CD4-positive, alpha-beta T cell (primary cell): ENCODE measurements around the gene VPS52. TPM values are rescaled to one million over a fixed set of nuclear protein-coding genes. Genes with fewer than 3 reads are reported as not detected.

ENCODE experiments used
- ATAC-seq: fragments of 200-7000 bp; cut with Tn5 transposase; one replicate; pipeline ENCODE4 v1.10.0; 2022; ENCODE audit warnings: mild to moderate bottlenecking; ENCODE audit not compliant: poor library complexity
- CTCF ChIA-PET: fragments of 350-600 bp; sonication (Branson Sonifier 250); formaldehyde crosslinking; loops from one replicate; lab custom pipeline; 2021; ENCODE audit warnings: antibody characterized with exemption, inconsistent platforms; lab: Charles Lee
- POLR2A ChIA-PET: fragments of 350-600 bp; sonication (Branson Sonifier 250); formaldehyde crosslinking; loops from one replicate; lab custom pipeline; 2021; ENCODE audit warnings: antibody characterized with exemption, inconsistent platforms; lab: Charles Lee
- DNase-seq, 14 experiments: peaks; one replicate each; pipeline ENCODE4 v3.0.0-alpha.2; 2013 to 2020; ENCODE audit warnings: mixed read lengths in 2 of 14
- H3K27ac ChIP-seq, 2 donors: one replicate each; pipeline versions ENCODE4 v1.5.1 to v1.7.0; 2013; ENCODE audit warnings: low read length in 2 of 2, low read depth in 1 of 2, mild to moderate bottlenecking in 1 of 2
- H3K27me3 ChIP-seq, 2 experiments: 1 replicate in 1 of 2; 2 replicates in 1 of 2; pipeline versions ENCODE4 v1.6.1 to v1.7.0; 2013; ENCODE audit warnings: low read length in 2 of 2, control low read depth in 1 of 2, mild to moderate bottlenecking in 1 of 2, moderate library complexity in 1 of 2; ENCODE audit not compliant: insufficient read depth in 2 of 2, control insufficient read depth in 1 of 2
- H3K36me3 ChIP-seq: one replicate; pipeline ENCODE4 v1.6.1; 2013; ENCODE audit warnings: low read length, control low read depth; ENCODE audit not compliant: insufficient read depth
- H3K4me1 ChIP-seq: one replicate; pipeline ENCODE4 v1.6.1; 2013; ENCODE audit warnings: low read length, control low read depth; ENCODE audit not compliant: insufficient read depth
- H3K4me3 ChIP-seq: one replicate; pipeline ENCODE4 v1.5.1; 2013; ENCODE audit warnings: mild to moderate bottlenecking, low read length, moderate library complexity
- H3K9me3 ChIP-seq, 2 experiments: 1 replicate in 1 of 2; 2 replicates in 1 of 2; pipeline versions ENCODE4 v1.6.1 to v1.7.0; 2013; ENCODE audit warnings: low read length in 2 of 2, mild to moderate bottlenecking in 2 of 2, control low read depth in 1 of 2, moderate library complexity in 1 of 2; ENCODE audit not compliant: control insufficient read depth in 1 of 2, insufficient read depth in 1 of 2
- H3K27ac Mint-ChIP-seq: one replicate; pipeline ENCODE4 v1.8.0; 2020; ENCODE audit warnings: mixed read lengths
- H3K27me3 Mint-ChIP-seq: one replicate; pipeline ENCODE4 v1.8.0; 2021; ENCODE audit warnings: mixed read lengths
- H3K36me3 Mint-ChIP-seq: one replicate; pipeline ENCODE4 v1.8.0; 2021; ENCODE audit warnings: low read depth, mixed read lengths
- H3K4me1 Mint-ChIP-seq: one replicate; pipeline ENCODE4 v1.8.0; 2021; ENCODE audit warnings: low read depth, mixed read lengths
- H3K4me3 Mint-ChIP-seq: one replicate; pipeline ENCODE4 v1.8.0; 2020; ENCODE audit warnings: mild to moderate bottlenecking, mixed read lengths
- H3K9me3 Mint-ChIP-seq: one replicate; pipeline ENCODE4 v1.8.0; 2020; ENCODE audit warnings: mixed read lengths
- CTCF ChIP-seq: fragments of 200-600 bp; IDR thresholded peaks from one replicate; pipeline ENCODE4 v1.8.0; 2022; ENCODE audit warnings: antibody characterized with exemption, mild to moderate bottlenecking
- intact Hi-C, 2 experiments: fragments of 100-400 bp; cut with DNase I in 1 of 2; cut with micrococcal nuclease in 1 of 2; formaldehyde crosslinking; loops; one replicate each; pipeline versions ENCODE4 v1.15.1 to v1.9.0; 2023 to 2025; cut with DNase I, micrococcal nuclease
- total RNA-seq, 174 experiments: library from RNA in 2 of 174; stranded (reverse) in 2 of 174; gene quantifications; one replicate each; pipeline ENCODE4 v1.2.3 and lab custom pipeline; 2021 to 2026

The VPS52 gene
- total RNA-seq, 2 experiments from 2014 or later, result 67.9 TPM

- Mint-ChIP-seq H3K9me3 (no peaks in the 10 kb centered on the region), H3K4me1 (peaks cover 26% of the 10 kb centered on the region), H3K36me3 (peaks cover 79% of the 10 kb centered on the region), H3K4me3 (peak overlapping the region; percentile 73), H3K27ac (peak overlapping the region; percentile 99), H3K27me3 (no peaks in the 10 kb centered on the region)
- intact Hi-C loops, result loop anchor here in 1 of 2 experiments (10.0 kb wide), 1 partner anchor 1432 kb away; the partner anchor contains the start of gene NEU1
- ChIA-PET POLR2A (interaction anchor here (3.4 to 7.5 kb wide), 5 partner anchors 8 to 48 kb away, joined by 75 to 88 read pairs (median 80); partner anchors contain the start of genes B3GALT4, PFDN6, RPS18 and TAPBP), CTCF (interaction anchor here (3.1 kb wide), 1 partner anchor 19 kb away, joined by 22 read pairs; the partner anchor contains the start of gene B3GALT4)
- Histone ChIP-seq H3K27ac (peak overlapping the region; percentile 55 to 96), H3K9me3 (no peaks in the 10 kb centered on the region), H3K4me1 (peaks cover 37% of the 10 kb centered on the region), H3K4me3 (peak overlapping the region; percentile 91), H3K36me3 (peaks cover 61% of the 10 kb centered on the region), H3K27me3 (no peaks in the 10 kb centered on the region)
- TF ChIP-seq CTCF, result no peak
- no peak for ATAC-seq
- no peak for DNase-seq
Observed at GRCh38 chr6:33296797-33297405, 25.2 kb upstream of the VPS52 start.

- ChIA-PET CTCF (no interaction called here), POLR2A (interaction anchor here (0.5 to 7.5 kb wide), 5 partner anchors 16 to 1110 kb away, joined by 3 to 88 read pairs (median 80); partner anchors contain the start of genes RPS18, TAPBP, VPS52 and ZBTB22)
- Mint-ChIP-seq H3K4me1 (peaks cover 27% of the 10 kb centered on the region), H3K27me3 (no peaks in the 10 kb centered on the region), H3K9me3 (no peaks in the 10 kb centered on the region), H3K4me3 (peak overlapping the region; percentile 78), H3K27ac (peak overlapping the region; percentile 99), H3K36me3 (peaks cover 77% of the 10 kb centered on the region)
- H3K36me3 ChIP-seq, result peaks cover 64% of the 10 kb centered on the region
- no peak for DNase-seq
- peaks cover 38% of the 10 kb centered on the region for H3K4me1 ChIP-seq
- no peak overlapping the region for H3K4me3 ChIP-seq
- ATAC-seq, result no peak
- intact Hi-C loops, result loop anchor here in 1 of 2 experiments (10.0 kb wide), 1 partner anchor 1431 kb away; the partner anchor contains the start of gene NEU1
- no peaks in the 10 kb centered on the region for H3K9me3 ChIP-seq
- H3K27ac ChIP-seq, result no peak overlapping the region
- H3K27me3 ChIP-seq, result no peaks in the 10 kb centered on the region
- no peak for TF ChIP-seq CTCF
Observed at GRCh38 chr6:33295621-33296369, 24.1 kb upstream of the VPS52 start.

GRCh38 chr6:33294086-33294823 is 22.6 kb upstream of the VPS52 start:
- Mint-ChIP-seq H3K4me1 (peaks cover 32% of the 10 kb centered on the region), H3K27ac (peak overlapping the region; percentile 44), H3K36me3 (peaks cover 75% of the 10 kb centered on the region), H3K9me3 (no peaks in the 10 kb centered on the region), H3K4me3 (peak overlapping the region; percentile 45), H3K27me3 (no peaks in the 10 kb centered on the region)
- POLR2A ChIA-PET, result no interaction called here
- H3K4me1 ChIP-seq, result peaks cover 41% of the 10 kb centered on the region
- no peak for DNase-seq
- TF ChIP-seq CTCF, result no peak
- CTCF ChIA-PET, result no interaction called here
- no peaks in the 10 kb centered on the region for H3K27me3 ChIP-seq
- intact Hi-C loops, result loop anchor here in 1 of 2 experiments (10.0 kb wide), 1 partner anchor 1429 kb away; the partner anchor contains the start of gene NEU1
- no peak overlapping the region for H3K4me3 ChIP-seq
- ATAC-seq, result no peak
- no peaks in the 10 kb centered on the region for H3K9me3 ChIP-seq
- no peak overlapping the region for H3K27ac ChIP-seq
- peaks cover 66% of the 10 kb centered on the region for H3K36me3 ChIP-seq
